Neural crest cell (in vitro differentiated cells): ENCODE data around the gene NUP93. TPM values are rescaled to one million over a fixed set of nuclear protein-coding genes. Genes with fewer than 3 reads are reported as not detected.
"Not testable (repeated sequence)": the region's sequence is repeated elsewhere in the genome, so short reads cannot be mapped to it uniquely, and the experiment has no call there.

Source experiments
- DNase-seq: peaks from one replicate; pipeline ENCODE4 v3.0.0; 2021; ENCODE audit warnings: low read depth, mixed read lengths, low spot score
- H3K27ac Mint-ChIP-seq: one replicate; pipeline ENCODE4 v1.8.0; 2021; ENCODE audit warnings: mild to moderate bottlenecking, mixed read lengths; ENCODE audit not compliant: unreplicated experiment
- H3K27me3 Mint-ChIP-seq: 2 replicates; pipeline ENCODE4 v1.8.0; 2021; ENCODE audit warnings: low read depth, mild to moderate bottlenecking, mixed read lengths
- H3K36me3 Mint-ChIP-seq: 2 replicates; pipeline ENCODE4 v1.8.0; 2021; ENCODE audit warnings: low read depth, mild to moderate bottlenecking, mixed read lengths
- H3K4me1 Mint-ChIP-seq: 2 replicates; pipeline ENCODE4 v1.8.0; 2021; ENCODE audit warnings: mixed read lengths
- H3K4me3 Mint-ChIP-seq: one replicate; pipeline ENCODE4 v1.8.0; 2021; ENCODE audit warnings: mild to moderate bottlenecking, mixed read lengths
- H3K9me3 Mint-ChIP-seq: 2 replicates; pipeline ENCODE4 v1.8.0; 2021; ENCODE audit warnings: mixed read lengths
- CTCF ChIP-seq: fragments of 200-600 bp; sonication (generic); conservative IDR thresholded peaks from 2 replicates; pipeline ENCODE4 v1.5.0; 2021; ENCODE audit warnings: antibody characterized with exemption, mild to moderate bottlenecking
- total RNA-seq: library from RNA; stranded (reverse); gene quantifications from 2 replicates; pipeline ENCODE4 v1.2.1, GENCODE V29; 2021

NUP93 gene
- total RNA-seq, 1 donor from 2014 or later, result 152 TPM

- Mint-ChIP-seq H3K27me3 (no peaks in the 10 kb centered on the region), H3K36me3 (no peaks in the 10 kb centered on the region), H3K4me3 (no peak overlapping the region), H3K27ac (no peak overlapping the region), H3K4me1 (no peaks in the 10 kb centered on the region), H3K9me3 (peaks cover 3% of the 10 kb centered on the region)
- no peak for DNase-seq
- TF ChIP-seq CTCF, result no peak
These were observed 19.7 kb upstream of the NUP93 start for GRCh38 chr16:56710181-56710737.

DNA sequence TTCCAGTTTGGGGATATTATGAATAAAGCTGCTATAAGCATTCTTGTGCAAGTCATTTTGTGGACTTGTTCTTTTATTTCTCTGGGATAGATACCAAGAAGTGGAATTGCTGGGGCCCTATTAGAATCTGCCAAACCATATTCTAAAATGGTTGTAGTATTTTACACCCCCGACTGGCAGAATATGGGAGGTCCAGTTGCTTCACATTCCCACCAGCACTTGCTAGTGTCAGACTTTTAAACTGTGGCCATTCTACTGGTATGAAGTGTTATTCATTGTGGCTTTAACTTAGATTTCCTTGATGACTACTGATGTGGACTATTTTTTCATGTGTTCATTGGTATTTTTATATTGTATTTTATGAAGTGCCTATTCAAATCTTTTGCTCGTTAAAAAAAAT is 18.1 kb upstream of the NUP93 start:
- H3K27me3 Mint-ChIP-seq, result no peaks in the 10 kb centered on the region
- H3K4me1 Mint-ChIP-seq, result no peaks in the 10 kb centered on the region
- H3K27ac Mint-ChIP-seq, result no peak overlapping the region
- no peak for DNase-seq
- no peak overlapping the region for H3K4me3 Mint-ChIP-seq
- no peaks in the 10 kb centered on the region for H3K36me3 Mint-ChIP-seq
- TF ChIP-seq CTCF, result no peak
- peaks cover 3% of the 10 kb centered on the region for H3K9me3 Mint-ChIP-seq

GRCh38 chr16:56713794-56714193 is 16.1 kb upstream of the NUP93 start:
- H3K27me3 Mint-ChIP-seq, result no peaks in the 10 kb centered on the region
- no peaks in the 10 kb centered on the region for H3K36me3 Mint-ChIP-seq
- TF ChIP-seq CTCF, result no peak
- H3K4me3 Mint-ChIP-seq, result no peak overlapping the region
- no peak for DNase-seq
- H3K9me3 Mint-ChIP-seq, result peaks cover 3% of the 10 kb centered on the region
- no peaks in the 10 kb centered on the region for H3K4me1 Mint-ChIP-seq
- no peak overlapping the region for H3K27ac Mint-ChIP-seq

GRCh38 chr16:56715126-56715525 is 14.8 kb upstream of the NUP93 start:
- peaks cover 3% of the 10 kb centered on the region for H3K27me3 Mint-ChIP-seq
- no peak for DNase-seq
- TF ChIP-seq CTCF, result no peak
- peaks cover 3% of the 10 kb centered on the region for H3K9me3 Mint-ChIP-seq
- no peaks in the 10 kb centered on the region for H3K36me3 Mint-ChIP-seq
- H3K4me3 Mint-ChIP-seq, result no peak overlapping the region
- no peaks in the 10 kb centered on the region for H3K4me1 Mint-ChIP-seq
- H3K27ac Mint-ChIP-seq, result no peak overlapping the region

- Mint-ChIP-seq H3K9me3 (peaks cover 3% of the 10 kb centered on the region), H3K27ac (no peak overlapping the region), H3K4me3 (no peak overlapping the region), H3K4me1 (no peaks in the 10 kb centered on the region), H3K27me3 (peaks cover 15% of the 10 kb centered on the region), H3K36me3 (no peaks in the 10 kb centered on the region)
- DNase-seq, result no peak
- no peak for TF ChIP-seq CTCF
These were observed 13.2 kb upstream of the NUP93 start for GRCh38 chr16:56716761-56717160.

DNA sequence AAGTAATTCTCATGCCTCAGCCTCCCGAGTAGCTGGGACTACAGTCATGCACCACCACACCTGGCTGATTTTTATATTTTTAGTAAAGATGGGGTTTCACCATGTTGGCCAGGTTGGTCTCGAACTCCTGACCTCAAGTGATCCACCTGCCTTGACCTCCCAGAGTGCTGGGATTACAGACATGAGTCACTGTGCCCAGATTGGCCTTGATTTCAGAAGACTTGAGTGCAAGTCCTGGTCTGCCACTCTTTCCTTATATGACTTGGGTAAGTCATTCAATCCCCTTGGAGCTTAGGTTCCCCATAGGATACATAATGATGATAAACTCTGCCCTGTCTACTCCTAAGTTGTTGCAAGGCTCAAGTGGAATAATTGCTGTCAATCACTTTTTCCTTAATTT is 12.4 kb upstream of the NUP93 start:
- not testable (repeated sequence) for H3K9me3 Mint-ChIP-seq, H3K4me3 Mint-ChIP-seq, H3K36me3 Mint-ChIP-seq, H3K4me1 Mint-ChIP-seq, H3K27ac Mint-ChIP-seq, DNase-seq
- H3K27me3 Mint-ChIP-seq, result peaks cover 21% of the 10 kb centered on the region
